GM15510 (cell line): ENCODE measurements around the gene ATP2A3.

ENCODE experiments used
- POLR2A ChIP-seq: IDR thresholded peaks from 3 replicates; pipeline ENCODE4 v1.6.1; 2011; ENCODE audit warnings: borderline replicate concordance; ENCODE audit not compliant: insufficient read length; ENCODE audit errors: extremely low read depth

The ATP2A3 gene

DNA sequence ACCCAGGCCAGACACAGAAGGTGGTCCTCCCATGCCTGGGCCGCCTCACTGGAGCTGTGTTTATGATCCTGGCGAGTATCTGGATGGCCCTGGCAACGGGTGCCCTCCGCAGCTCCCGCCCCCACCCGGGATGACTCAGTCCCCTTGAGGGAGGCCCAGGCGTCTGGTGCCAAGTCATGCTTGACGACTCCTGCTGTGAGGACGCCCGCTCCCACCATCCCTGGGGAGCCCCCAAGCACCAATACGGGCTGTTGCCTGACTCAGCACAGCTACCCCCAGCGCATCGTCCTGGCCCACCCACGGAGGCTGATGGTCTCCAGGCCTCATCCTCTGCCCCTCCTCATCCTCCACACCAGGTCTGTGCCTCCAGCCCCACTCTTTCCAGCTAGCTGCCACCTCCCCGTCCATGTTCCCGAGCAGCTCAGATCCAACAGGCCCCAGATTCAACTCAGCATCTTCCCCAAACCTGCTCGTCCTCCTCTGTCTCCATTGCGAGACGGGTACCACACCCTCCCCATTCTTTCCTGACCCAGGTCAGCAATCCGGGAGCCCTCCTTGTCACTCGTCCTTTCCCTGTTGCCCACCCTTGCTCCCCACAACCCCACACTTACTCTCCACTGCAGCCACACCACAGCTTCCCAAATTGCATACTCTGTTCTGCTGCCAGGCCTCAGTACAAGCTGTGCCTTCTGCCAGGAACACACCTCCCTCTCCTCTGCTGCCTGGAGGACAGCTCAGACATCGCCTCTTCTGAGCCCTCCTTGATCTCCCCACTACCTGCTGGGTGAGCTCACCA lies 74.0 kb downstream of the ATP2A3 start:
- no peak for TF ChIP-seq POLR2A

DNA sequence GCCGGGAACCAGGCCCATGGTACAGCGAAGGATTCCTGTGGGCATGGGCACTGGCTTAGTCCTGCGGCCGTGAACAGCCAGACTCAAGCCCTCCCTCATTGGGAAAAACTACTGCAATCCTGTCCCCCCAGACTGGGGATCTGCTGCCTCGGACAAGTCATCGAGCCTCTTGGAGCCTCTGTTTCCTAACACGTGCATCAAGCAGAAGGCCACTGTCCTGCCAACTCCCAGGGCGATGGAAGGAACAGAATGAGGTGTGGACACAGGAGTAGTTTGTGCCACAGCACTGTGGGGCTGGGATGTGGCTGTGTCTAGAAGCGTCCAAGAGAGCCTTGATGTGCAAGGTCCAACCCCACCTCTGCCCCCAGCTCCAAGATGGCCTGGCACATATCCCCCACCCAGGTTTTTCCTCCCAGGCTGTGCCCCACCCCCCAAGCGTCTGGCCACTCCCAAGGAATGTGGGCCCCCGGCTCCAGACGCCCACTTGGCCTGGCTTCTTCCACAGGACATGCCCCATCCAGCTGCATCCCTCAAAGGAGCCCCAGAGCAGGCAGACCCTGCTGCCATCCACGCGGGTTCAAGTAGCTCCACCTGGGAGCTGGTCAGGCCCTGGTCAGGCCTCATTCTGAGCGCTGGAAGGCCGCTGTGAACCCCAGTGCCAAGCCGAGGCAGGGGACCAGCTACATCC lies 74.8 kb downstream of the ATP2A3 start:
- no peak for TF ChIP-seq POLR2A

DNA sequence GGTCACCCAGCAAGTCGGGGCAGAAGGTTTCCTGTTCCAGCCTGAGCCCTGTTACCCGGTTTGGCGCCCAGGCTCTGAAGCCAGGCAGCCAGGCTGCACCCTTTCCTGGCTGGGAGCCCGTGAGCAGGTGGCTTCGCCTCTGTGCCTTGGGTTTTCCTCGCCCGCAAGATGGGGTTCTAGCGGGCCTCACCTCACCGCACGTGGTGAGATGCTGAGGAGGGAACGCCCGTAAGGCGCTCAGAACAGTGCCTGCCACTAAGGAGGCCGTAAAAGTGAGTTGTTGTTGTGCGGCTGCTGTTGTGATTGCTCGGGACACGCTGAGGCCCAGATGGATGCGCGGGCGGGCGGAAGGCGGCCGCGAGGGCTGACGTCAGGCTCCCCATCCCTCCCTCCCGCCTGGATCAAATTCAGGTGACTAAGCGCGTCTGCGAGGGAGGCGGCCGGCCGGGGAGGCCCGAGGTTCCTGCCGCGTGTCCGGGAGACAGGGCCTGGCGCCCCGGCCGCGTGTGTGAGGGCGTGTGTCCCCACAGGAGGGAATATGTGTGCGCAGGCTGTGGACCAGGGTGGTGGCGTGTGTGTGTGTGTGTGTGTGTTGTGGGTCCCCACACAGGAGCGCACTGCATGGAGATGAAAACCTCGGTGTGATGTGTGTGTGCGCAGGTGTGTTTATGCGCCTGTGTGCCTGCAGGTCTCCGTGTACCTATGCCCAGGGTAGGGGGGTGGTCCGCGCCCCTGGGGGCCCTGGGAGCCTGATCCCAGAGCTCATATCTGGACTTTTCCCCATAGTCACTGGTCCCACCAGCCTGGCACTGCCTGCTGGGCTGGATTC lies 75.7 kb downstream of the ATP2A3 start:
- no peak for TF ChIP-seq POLR2A

DNA sequence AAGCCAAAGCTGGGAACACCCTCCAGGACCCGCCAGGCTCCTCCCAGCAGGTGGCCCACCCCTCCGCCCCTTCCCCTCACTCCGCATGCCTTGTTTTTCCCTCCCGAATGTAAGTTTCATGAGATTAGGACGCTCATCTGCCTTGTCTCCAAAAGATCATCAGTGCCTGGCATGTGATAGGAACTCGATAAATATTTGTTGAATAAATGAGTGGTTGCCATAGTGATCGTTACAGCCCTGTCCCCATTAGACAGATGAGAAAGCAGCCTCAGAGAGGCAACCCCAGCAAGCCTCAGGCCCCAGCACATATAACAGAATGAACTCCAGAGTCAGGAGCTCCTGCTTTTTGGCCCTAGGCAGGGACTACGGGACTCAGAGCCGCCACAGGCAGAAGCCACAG lies 76.4 kb downstream of the ATP2A3 start:
- no peak for TF ChIP-seq POLR2A

DNA sequence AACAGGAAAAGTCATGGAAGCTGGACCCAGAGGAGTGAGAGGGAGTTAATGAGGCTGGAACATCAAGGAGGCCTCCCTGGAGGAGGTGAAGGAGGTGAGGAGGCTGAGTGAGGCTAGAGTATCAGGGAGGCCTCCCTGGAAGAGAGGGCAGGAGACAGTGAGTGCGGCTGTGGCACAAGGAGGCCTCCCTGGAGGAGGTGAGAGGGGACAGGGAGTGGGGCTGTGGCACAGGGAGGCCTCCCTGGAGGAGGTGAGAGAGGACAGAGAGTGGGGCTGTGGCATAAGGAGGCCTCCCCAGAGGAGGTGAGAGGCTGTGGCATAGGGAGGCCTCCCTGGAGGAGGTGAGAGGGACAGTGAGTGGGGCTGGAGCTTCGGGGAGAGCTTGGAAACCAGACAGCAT lies 76.8 kb downstream of the ATP2A3 start:
- TF ChIP-seq POLR2A = no peak

DNA sequence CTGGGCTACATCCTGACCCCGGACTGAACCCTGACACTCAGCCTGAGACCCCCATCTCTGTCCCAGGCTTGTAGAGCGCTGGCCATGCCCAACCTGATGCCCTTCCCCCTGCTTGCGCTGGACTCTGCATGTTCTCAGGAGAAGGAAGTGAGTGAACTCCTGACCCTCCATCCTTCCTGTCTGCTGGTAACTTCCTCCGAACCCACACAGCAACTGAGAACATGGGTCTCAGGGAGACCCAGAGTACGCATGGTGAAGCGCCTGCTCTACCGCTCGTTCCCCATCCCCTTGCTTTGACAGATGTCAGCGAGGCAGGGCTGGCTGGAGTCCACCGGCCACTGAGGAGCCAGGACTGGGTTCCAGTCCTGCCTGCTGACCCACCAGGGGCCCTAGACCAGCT lies 77.5 kb downstream of the ATP2A3 start:
- TF ChIP-seq POLR2A = no peak

DNA sequence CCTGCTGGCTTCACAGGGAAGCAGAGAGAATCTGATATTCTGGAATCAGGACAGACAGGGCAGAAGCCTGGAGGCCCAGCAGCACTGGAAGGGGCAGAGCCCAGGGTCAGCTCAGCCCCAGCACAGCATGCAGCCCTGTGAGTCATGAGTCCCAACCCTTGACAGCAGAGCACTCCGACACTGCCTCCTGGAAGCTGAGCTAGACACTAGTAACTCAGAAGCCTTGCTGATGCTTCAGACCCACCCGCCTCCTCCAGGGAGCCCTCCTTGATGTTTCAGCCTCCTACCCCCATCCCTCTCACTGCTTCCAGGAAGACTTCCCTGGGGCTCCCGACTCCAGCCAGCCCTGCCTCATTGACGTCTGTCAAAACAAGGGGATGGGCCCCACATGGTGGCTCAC lies 78.3 kb downstream of the ATP2A3 start:
- no peak for TF ChIP-seq POLR2A

DNA sequence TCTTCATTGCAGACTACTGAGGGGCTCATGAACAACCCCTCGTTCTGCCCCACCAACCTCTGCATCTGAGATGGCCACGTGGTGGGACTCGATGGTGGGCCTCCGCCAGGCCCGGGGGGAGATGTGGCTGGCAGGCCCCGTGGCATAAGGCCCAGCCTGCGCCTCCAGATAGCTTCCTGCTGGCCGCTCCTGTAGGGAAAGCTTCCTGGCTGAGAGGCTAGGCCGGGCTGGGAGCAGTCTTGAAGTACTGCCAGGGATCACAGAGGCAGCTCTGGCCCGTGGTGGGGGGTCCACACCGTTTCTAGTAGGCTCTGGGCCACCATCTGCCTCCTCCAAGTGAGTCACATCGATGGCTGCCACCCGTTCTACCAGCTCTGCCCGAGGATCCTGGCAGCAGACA lies 79.0 kb downstream of the ATP2A3 start:
- TF ChIP-seq POLR2A = no peak

DNA sequence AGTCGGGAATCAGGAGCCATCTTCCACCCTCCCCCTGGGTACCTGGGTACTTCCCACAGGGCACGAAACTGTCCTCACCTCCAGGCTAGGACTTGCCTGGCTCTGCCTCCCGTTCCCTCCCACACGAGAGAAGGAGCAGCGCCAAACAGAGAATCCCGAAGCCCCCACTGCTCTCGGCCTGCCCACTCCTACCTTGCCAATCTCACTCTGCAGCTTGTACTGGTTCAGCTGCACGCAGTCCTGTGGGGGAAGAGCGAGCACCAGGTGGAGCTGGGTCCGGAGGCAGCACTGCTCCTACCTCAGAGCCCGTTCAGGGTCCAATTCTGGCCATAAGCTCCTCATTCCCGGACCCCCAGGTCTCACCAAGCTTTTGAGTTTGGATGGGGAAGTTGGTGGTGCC lies 80.0 kb downstream of the ATP2A3 start:
- TF ChIP-seq POLR2A = no peak

DNA sequence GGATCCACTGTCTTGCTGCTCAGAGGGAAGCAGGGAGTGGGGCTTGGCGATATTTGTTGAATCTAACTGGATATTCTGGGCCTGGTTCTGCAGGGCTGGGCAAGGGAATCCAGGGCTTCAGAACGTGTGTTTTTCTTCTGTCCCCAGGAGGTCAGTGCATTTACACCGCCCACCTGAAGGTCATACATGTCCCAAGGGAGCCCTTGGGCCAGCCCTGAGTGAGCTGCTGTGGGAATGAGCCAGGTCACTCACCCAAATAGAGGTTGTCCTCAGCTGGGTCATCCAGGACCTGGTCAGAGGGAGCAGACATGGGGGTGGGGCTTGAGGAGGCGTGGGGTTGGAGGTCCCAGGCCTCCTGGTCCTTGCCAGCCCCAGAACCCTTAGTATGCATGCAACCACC lies 82.0 kb downstream of the ATP2A3 start:
- no peak for TF ChIP-seq POLR2A

DNA sequence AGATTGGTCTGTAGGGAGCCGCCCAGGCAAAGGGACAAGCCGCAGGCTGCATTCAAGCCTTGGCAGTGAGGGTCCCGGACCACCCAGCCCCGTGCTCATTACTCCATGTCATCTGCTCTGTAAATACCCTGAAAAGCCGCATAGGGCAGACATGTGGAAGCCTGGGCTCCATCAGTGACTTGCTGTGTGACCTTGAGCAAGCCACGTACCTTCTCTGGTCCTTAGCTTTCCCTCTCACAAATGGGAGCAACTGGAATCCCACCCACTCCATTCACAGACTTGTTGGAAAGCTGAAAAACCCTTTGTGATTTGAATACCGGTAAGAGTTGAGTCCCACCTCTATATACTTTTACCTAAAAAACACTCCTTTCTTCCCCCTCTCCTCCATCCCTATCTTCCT lies 83.3 kb downstream of the ATP2A3 start:
- no peak for TF ChIP-seq POLR2A

DNA sequence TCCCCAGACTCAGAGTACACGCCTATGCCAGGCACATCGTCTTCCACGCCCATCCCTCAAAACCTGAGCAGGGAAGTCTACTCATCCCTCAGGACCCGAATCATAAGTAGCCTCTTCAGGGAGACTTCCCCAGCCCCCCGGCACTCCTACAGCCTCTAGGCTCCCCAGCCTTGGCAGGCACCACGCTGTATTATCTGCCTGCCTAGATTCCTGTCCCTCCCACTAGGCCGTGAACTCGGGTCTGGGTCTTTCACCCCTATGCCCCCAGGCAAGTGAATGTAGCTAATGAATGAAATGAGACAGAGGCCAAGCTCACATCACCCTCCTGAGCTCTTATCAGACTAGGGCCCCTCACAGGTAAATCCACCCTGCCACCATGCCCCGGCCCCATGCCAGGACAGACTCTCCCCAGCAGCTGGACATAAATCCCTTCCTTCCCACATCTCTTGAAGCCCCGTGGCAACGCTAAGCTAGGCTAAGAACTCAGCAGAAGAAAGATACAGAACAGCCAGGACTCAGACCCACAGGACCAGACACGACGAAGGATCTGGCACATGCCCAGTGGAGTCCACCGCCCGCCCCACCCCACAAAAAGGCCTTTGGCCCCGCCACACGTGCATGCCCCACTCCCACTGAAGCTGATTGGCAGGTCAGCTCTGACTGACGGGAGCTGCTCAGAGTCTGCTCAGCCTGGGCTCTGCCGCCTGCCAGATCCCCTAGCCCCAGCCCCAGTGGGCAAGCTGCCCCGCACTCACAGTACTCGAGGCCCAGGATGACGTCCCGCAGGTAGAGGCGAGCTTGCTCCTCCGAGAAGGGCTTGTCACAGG lies 84.4 kb downstream of the ATP2A3 start:
- no peak for TF ChIP-seq POLR2A

DNA sequence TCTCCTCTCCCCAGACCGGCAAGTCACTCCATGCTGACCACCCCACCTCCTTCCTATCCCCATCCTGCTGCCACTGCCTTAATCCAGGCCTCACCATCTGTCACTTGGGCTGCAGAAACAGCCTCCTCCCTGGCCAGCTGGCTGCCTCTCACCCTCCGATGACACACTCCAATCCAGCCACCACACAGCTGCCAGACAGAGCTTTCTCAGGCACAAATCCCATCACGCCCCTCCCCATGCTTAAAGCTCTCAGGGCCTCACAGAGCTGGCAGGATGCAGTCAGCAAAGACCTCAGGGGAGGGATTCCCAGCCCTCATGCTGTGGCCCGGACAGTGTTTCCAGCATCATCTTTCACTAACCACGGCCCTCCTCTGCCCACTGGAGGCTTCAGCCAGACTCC lies 85.1 kb downstream of the ATP2A3 start:
- no peak for TF ChIP-seq POLR2A

DNA sequence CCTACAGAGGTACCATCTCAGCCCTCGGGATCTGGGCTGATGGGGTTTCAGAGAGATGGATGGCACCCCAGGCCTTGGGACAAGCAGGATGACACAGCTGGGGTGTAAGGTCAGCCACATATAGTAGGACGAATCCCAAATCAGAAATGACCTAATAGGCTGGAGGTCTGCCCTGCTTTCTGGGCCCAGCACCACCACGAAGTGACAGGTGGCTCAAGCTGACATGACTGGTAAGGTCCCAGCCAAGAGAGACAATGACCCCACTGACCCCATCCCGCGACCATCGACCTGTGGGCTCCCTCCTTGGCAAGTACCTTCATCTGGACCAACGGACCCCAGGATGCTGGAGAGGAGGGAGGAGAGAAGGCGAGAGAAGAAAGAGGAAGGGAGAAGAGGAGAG lies 87.0 kb downstream of the ATP2A3 start:
- no peak for TF ChIP-seq POLR2A
